Peyer's patch (tissue), 4 donors: ENCODE results near the gene GCC2.
"Not testable (repeated sequence)": the region's sequence is repeated elsewhere in the genome, so short reads cannot be mapped to it uniquely, and the experiment has no call there.

Experiments
- POLR2A ChIP-seq, 2 donors: fragments of 450-650 bp; IDR thresholded peaks; one replicate each; pipeline ENCODE4 v1.5.1; 2017; ENCODE audit warnings: antibody characterized with exemption in 2 of 2, mild to moderate bottlenecking in 2 of 2, moderate library complexity in 2 of 2
- TF ChIP-seq, protein P1 (sequence below), 6 experiments: fragments of 450-650 bp in 4 of 6; fragments of 200-600 bp in 2 of 6; sonication (generic) in 1 of 6; IDR thresholded peaks; one replicate each; pipeline ENCODE4 v1.5.1; 2017 to 2019; ENCODE audit warnings: antibody characterized with exemption in 6 of 6, mild to moderate bottlenecking in 3 of 6, moderate library complexity in 1 of 6

DNA sequence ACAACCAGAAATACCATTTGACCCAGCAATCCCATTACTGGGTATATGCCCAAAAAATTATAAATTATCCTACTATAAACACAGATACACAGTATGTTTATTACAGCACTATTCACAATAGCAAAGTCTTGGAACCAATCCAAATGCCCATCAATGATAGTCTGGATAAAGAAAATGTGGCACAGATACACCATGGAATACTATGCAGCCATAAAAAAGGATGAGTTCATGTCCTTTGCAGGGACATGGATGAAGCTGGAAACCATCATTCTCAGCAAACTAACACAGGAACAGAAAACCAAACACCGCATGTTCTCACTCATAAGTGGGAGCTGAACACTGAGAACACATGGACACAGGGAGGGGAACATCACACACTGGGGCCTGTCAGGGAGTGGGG, 13.4 kb upstream of the GCC2 start:
- TF ChIP-seq POLR2A (IDR thresholded peaks at IDR 0.05), result not testable (repeated sequence)
- TF ChIP-seq, protein P1, sequence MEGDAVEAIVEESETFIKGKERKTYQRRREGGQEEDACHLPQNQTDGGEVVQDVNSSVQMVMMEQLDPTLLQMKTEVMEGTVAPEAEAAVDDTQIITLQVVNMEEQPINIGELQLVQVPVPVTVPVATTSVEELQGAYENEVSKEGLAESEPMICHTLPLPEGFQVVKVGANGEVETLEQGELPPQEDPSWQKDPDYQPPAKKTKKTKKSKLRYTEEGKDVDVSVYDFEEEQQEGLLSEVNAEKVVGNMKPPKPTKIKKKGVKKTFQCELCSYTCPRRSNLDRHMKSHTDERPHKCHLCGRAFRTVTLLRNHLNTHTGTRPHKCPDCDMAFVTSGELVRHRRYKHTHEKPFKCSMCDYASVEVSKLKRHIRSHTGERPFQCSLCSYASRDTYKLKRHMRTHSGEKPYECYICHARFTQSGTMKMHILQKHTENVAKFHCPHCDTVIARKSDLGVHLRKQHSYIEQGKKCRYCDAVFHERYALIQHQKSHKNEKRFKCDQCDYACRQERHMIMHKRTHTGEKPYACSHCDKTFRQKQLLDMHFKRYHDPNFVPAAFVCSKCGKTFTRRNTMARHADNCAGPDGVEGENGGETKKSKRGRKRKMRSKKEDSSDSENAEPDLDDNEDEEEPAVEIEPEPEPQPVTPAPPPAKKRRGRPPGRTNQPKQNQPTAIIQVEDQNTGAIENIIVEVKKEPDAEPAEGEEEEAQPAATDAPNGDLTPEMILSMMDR (IDR thresholded peaks at IDR 0.05), result not testable (repeated sequence)
